ENCODE measurements around the gene TRIM52.
"Not testable (repeated sequence)": the region's sequence is repeated elsewhere in the genome, so short reads cannot be mapped to it uniquely, and the experiment has no call there.

TRIM52 gene

DNA sequence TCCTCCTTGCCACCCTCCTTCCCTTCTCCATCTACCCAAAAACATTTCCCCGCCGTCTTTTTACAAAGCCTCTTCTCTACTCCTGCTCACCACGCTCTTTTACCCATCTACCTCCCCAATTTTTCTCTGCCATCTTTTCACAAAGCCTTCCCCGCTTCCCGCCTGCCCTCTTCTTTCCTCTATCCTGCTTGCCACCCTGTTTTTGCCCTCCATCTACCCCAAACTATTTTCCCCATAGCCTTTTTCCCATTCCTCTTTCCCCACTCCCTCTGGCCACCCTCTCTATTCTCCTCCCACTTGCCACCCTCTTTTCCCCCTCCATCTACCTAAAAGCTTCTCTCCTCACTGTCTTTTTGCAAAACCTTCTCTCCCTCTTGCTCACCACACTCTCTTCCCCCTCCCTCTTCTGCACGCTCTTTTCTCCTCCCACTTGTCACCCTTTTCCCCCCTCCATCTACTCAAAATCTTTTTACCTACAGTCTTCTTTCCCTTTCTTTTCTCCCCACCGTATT lies 19.4 kb upstream of the TRIM52 start:
- Histone ChIP-seq H3K27me3 (ENCODE audit: low read depth, low read length) (no peaks in the 10 kb centered on the region), H3K9ac (ENCODE audit: low read length) (no peak overlapping the region), H3K27ac (ENCODE audit: low read length) (no peak overlapping the region), H3K9me3 (ENCODE audit: insufficient read depth, low read length) (no peaks in the 10 kb centered on the region), H3K4me1 (ENCODE audit: low read length) (no peaks in the 10 kb centered on the region), H3K79me2 (ENCODE audit: low read length) (no peaks in the 10 kb centered on the region), H3K4me3 (ENCODE audit: low read length) (no peak overlapping the region), H3K36me3 (replicated peaks; ENCODE audit: low read depth, low read length) (no peaks in the 10 kb centered on the region), H4K20me1 (ENCODE audit: insufficient read depth, low read length) (no peaks in the 10 kb centered on the region), H2AFZ (ENCODE audit: low read depth, low read length) (no peak overlapping the region), H3K4me2 (ENCODE audit: low read length) (no peak overlapping the region)
- no peak for TF ChIP-seq EZH2phosphoT487 (IDR thresholded peaks at IDR 0.05; ENCODE audit: low read depth)
- TF ChIP-seq, protein P1, sequence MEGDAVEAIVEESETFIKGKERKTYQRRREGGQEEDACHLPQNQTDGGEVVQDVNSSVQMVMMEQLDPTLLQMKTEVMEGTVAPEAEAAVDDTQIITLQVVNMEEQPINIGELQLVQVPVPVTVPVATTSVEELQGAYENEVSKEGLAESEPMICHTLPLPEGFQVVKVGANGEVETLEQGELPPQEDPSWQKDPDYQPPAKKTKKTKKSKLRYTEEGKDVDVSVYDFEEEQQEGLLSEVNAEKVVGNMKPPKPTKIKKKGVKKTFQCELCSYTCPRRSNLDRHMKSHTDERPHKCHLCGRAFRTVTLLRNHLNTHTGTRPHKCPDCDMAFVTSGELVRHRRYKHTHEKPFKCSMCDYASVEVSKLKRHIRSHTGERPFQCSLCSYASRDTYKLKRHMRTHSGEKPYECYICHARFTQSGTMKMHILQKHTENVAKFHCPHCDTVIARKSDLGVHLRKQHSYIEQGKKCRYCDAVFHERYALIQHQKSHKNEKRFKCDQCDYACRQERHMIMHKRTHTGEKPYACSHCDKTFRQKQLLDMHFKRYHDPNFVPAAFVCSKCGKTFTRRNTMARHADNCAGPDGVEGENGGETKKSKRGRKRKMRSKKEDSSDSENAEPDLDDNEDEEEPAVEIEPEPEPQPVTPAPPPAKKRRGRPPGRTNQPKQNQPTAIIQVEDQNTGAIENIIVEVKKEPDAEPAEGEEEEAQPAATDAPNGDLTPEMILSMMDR (IDR thresholded peaks at IDR 0.05; ENCODE audit: low read depth, low read length): no peak

DNA sequence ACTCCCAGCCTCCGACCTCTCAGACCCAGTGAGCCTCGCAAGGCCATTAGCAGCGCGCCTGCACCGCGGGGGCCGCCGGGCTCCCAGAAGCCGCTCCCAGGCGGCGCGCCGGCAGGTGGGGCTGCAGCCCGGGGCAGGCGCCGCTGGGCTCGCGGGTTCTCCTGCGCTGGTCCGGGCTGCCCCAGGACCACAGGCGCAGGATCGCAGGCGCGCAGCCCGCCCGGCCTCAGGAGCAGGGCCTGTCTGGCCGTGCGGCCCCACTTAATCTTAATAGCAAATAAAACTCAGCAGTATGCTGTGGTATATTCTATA lies 12.4 kb upstream of the TRIM52 start:
- not testable (repeated sequence) for H3K27ac ChIP-seq (ENCODE audit: low read length); H3K4me2 ChIP-seq (ENCODE audit: low read length); H4K20me1 ChIP-seq (ENCODE audit: insufficient read depth, low read length); H3K36me3 ChIP-seq (replicated peaks; ENCODE audit: low read depth, low read length); H3K9me3 ChIP-seq (ENCODE audit: insufficient read depth, low read length); H2AFZ ChIP-seq (ENCODE audit: low read depth, low read length); H3K27me3 ChIP-seq (ENCODE audit: low read depth, low read length); H3K4me1 ChIP-seq (ENCODE audit: low read length); H3K9ac ChIP-seq (ENCODE audit: low read length); H3K4me3 ChIP-seq (ENCODE audit: low read length); H3K79me2 ChIP-seq (ENCODE audit: low read length)

DNA sequence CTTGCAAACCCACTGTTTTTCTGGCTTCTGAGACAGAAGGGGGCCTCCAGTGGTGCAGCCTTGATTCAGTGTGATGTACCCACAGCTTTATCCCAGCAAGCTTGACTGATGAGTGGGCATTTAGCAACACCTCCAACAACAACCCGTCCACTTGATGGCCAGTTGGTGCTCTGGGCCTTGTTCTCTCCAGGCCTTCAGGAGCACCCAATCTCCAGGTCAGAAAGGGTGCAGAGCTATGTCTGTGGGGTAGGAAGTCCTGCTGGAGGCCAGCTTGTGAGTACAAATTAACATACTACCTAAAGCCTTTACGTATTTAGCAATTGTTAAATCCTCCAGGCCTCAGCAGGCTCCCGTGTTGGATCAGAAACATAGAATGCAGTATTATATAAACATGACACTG lies 10.1 kb upstream of the TRIM52 start:
- Histone ChIP-seq H3K9me3 (ENCODE audit: insufficient read depth, low read length) (no peaks in the 10 kb centered on the region), H3K4me3 (ENCODE audit: low read length) (no peak overlapping the region), H3K4me1 (ENCODE audit: low read length) (no peaks in the 10 kb centered on the region), H3K9ac (ENCODE audit: low read length) (no peak overlapping the region), H3K27ac (ENCODE audit: low read length) (no peak overlapping the region), H3K27me3 (ENCODE audit: low read depth, low read length) (no peaks in the 10 kb centered on the region), H3K4me2 (ENCODE audit: low read length) (no peak overlapping the region), H4K20me1 (ENCODE audit: insufficient read depth, low read length) (no peaks in the 10 kb centered on the region), H2AFZ (ENCODE audit: low read depth, low read length) (no peak overlapping the region), H3K36me3 (replicated peaks; ENCODE audit: low read depth, low read length) (no peaks in the 10 kb centered on the region), H3K79me2 (ENCODE audit: low read length) (no peaks in the 10 kb centered on the region)
- no peak for TF ChIP-seq EZH2phosphoT487 (IDR thresholded peaks at IDR 0.05; ENCODE audit: low read depth)
- TF ChIP-seq, protein P1 (IDR thresholded peaks at IDR 0.05; ENCODE audit: low read depth, low read length): no peak

DNA sequence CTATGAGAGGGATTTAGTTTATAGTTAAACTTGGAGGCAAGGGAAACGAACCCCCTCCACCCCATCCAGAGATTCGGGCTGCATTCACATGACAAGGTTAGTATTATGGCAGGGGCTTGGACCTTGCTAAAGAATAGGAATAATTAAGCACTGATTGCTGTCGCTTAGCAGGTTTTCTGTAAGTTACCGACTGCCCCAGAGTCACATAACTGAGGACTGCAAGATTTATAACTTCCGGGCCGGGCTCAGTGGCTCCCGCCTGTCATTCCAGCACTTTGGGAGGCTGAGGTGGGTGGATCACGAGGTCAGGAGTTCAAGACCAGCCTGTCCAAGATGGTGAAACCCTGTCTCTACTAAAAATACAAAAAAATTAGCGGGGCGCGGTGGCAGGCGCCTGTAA lies 7.0 kb upstream of the TRIM52 start:
- not testable (repeated sequence) for H3K9me3 ChIP-seq (ENCODE audit: insufficient read depth, low read length); H4K20me1 ChIP-seq (ENCODE audit: insufficient read depth, low read length); H3K4me2 ChIP-seq (ENCODE audit: low read length); H3K9ac ChIP-seq (ENCODE audit: low read length); H3K27me3 ChIP-seq (ENCODE audit: low read depth, low read length); H3K4me3 ChIP-seq (ENCODE audit: low read length); H3K36me3 ChIP-seq (replicated peaks; ENCODE audit: low read depth, low read length); H3K27ac ChIP-seq (ENCODE audit: low read length); H3K79me2 ChIP-seq (ENCODE audit: low read length); H2AFZ ChIP-seq (ENCODE audit: low read depth, low read length); H3K4me1 ChIP-seq (ENCODE audit: low read length)

DNA sequence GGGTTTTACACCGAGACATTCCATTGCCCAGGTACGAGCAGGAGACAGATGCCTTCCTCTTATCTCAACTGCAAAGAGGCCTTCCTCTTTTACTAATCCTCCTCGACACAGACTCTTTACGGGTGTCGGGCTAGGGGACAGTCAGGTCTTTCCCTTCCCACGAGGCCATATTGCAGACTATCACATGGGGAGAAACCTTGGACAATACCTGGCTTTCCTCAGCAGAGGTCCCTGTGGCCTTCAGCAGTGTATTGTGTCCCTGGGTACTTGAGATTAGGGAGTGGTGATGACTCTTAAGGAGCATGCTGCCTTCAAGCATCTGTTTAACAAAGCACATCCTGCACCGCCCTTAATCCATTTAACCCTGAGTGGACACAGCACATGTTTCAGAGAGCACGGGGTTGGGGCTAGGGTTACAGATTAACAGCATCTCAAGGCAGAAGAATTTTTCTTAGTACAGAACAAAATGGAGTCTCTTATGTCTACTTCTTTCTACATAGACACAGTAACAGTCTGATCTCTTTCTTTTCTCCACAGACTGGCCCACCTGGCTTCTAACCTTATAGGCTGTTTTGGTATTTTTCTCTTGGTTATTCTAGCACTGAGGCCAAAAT lies 6.5 kb upstream of the TRIM52 start:
- H4K20me1 ChIP-seq (ENCODE audit: insufficient read depth, low read length); H3K36me3 ChIP-seq (replicated peaks; ENCODE audit: low read depth, low read length); H3K4me3 ChIP-seq (ENCODE audit: low read length); H3K27ac ChIP-seq (ENCODE audit: low read length); H3K9me3 ChIP-seq (ENCODE audit: insufficient read depth, low read length); H3K27me3 ChIP-seq (ENCODE audit: low read depth, low read length); H3K79me2 ChIP-seq (ENCODE audit: low read length); H3K9ac ChIP-seq (ENCODE audit: low read length); H2AFZ ChIP-seq (ENCODE audit: low read depth, low read length); H3K4me1 ChIP-seq (ENCODE audit: low read length); H3K4me2 ChIP-seq (ENCODE audit: low read length): not testable (repeated sequence)
